DMS153 (cell line): ENCODE data around the gene PNPLA4.

ENCODE experiments used
- DNase-seq: peaks from one replicate; lab custom pipeline; 2025; lab: John Stamatoyannopoulos, UW

Gene PNPLA4, protein sequence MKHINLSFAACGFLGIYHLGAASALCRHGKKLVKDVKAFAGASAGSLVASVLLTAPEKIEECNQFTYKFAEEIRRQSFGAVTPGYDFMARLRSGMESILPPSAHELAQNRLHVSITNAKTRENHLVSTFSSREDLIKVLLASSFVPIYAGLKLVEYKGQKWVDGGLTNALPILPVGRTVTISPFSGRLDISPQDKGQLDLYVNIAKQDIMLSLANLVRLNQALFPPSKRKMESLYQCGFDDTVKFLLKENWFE

DNA sequence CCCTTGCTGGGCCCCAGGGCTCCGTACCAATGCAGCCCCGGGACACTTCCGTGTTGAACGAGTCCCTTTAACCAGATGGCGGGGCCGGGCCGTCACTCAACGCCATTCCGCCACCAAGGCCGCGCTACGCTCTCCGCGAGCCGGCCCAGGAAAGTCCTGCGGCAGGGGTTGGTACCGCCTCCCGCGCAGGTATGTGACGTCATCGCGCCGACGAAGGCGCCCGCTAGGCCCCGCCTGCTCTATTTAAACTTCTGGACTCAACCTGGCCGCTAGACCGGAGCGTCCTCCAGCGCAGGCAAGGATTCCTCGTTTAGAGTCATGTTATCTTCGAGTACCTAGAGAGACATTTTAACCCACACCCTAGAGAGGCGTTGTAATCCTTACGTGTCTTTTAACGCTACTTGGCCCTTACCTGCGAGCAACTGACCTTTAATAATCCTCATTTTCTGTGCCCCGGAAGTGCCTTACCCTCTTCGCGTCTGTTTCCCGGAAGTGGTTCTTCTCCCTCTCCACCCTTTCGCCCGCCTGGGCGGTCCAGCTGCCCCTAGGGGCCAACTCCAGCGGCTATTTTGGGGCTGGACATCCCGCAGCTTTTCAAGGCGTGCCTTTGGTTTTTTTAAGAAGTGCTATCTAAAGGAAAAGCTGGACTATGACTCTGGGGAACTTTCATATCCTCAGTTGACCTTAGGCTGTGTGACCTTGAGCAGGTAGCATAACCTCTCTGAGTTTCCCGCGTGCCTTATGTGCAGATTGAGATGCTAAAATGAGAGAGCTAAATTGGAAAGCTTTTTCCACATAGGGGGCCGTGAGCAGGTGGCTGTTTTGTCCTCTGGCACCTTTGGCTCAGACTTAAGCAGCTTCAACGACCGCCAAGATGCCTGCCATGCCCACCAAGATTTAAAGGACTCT is at the start of gene PNPLA4:
PNPLA4 (minus strand) TSS at position 155 of the 909 bp plus-strand sequence. CDS start 1,294 bp downstream, outside the sequence.
- peak; percentile 71 for DNase-seq

DNA sequence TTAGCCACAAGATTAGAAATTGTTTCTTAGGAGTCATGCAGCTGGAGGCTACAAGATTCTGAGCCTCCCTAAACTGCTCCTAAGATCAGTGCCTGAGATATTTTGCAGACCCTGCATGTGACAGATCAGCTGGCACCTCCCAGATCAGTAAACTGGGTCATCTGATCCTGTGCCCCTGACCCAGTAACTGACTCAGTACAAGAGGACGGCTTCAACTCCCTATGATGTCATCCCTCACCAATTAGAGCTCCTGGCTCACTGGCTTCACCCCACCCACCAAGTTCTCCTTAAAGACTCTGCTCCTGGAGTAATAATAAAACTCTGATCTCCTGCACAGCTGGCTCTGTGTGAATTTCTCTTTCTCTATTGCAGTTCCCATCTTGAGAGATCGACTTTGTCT is 45.4 kb upstream of the PNPLA4 start:
- DNase-seq: no peak

DNA sequence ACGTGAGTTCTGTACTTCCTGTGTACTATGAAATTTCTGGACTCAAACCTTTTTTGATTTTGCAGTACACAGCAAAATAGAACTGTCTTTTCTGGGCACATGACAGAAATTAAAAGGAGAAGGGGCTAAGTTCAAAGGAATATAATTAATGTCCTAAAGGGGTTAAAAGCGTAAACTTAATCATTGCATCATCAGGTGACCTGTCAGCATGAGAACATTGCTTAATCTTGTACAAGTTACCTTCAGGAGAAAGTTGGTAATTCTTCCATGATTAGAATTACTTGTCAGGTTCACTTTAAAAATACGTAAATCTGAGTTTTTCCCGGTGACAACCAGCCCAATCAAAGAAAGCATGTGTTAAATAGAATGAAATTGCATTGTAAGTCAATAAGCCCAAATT is 43.2 kb upstream of the PNPLA4 start:
- no peak for DNase-seq

DNA sequence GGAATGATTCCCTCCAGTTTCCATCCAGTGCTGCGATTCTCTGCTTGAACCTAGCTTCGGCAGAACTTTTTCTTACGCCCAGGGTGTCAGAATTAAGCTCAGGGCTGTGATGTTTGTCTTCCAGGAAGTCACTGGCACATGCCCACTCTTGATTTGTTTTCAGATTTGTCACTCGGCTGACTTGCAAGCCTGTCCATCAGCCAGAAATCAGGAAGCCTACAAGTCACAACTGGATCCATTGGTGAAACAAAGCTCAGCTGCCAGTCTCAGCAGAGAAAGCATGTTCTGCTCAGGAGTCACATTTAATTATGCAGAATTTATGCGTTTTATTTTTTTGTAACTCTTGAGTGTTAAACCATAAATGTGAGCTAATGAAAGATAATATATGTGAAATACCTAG is 38.2 kb upstream of the PNPLA4 start:
- DNase-seq: no peak

DNA sequence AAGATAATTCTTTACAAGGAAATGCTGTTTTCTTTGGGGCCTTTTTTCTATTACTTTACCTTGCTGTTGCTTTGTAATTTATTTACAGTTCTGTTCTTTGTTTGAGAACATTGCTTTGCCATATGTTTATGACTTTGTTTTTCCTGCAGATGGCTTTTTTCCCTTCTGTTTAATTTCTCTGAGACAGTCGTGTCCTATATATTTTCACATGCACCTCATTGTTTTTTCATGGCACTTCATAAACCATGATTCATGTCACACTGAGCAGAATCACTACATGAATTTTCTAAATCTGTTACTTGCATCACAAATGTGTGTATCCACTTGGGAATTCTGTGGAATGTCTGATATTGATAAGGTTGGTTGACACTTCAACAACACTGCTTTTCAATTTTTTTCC is 33.0 kb upstream of the PNPLA4 start:
- DNase-seq: no peak

DNA sequence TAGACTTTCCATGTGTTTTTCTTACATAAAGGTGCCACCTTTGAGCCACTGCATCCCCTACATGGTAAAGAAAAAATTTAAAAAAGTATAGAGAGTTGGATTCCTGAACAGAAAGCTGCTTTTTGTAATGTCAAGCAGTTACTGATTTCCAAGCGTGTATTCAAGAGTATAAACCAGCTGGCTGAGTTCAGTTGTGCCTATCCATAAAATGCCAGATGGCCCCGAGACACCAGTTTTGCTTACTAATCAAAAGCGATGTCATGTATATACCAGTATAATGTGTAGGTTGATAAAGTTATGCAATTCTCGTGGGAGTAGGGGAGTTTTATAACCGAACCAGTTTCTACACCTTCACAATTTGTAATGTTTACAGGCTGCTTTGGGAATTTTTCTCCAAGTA is 26.2 kb upstream of the PNPLA4 start:
- DNase-seq: no peak

DNA sequence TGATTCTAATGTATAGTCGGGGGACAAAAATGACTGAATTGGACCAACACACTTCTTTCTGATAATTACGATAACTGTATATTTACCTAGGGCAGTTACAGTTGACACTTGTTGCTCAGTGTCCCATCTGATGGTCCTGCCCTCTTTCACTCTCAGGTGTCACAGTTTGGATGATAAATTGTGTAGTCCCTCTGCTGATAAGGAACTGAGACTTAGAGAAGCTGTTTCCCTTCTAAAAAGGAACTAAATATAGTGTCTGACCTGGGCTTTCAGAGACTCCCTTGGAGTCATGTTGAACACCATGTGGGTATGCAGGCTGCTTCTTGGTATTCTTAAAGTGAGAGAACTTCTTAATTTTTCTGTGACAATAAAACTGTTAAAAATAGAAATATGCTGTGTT is 23.7 kb upstream of the PNPLA4 start:
- DNase-seq: no peak

DNA sequence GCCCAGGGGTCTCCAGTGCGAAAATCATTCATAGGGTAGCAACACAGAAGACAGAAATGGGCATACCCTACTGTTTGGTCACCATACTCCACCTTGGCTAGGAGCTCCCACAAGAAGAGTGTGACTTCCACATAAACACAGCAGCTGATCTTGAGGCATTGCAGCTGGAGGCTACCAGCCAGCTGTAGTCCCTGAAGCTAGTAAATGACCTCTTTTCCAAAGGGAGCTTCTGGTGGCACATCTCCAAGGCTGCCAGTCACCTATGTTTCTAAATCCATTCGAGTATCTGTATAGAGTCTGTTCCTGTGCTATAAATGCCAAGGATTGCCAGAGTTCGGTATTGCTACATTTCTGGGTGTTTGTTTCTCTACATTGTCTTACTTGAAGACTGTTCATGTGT is 21.3 kb upstream of the PNPLA4 start:
- DNase-seq: no peak

DNA sequence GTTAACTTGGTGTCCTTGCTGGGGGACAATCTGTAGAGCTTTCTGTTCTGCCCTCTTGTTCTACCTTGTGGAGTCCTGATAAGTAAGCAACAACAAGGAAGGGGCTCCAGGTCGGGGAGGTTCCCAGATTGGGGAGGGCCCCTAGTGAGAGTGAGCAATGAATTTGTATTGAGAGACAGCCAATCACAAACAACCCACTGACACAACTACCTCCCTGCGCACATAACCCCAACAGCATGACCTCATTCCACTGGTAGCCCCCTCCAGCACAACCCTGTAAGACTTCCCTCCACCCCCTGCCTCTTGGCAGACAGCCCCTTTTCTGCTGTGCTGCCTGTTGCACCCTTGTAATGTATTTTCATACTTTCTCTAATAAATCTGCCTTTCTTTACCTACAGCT is 19.7 kb upstream of the PNPLA4 start:
- DNase-seq: no peak

DNA sequence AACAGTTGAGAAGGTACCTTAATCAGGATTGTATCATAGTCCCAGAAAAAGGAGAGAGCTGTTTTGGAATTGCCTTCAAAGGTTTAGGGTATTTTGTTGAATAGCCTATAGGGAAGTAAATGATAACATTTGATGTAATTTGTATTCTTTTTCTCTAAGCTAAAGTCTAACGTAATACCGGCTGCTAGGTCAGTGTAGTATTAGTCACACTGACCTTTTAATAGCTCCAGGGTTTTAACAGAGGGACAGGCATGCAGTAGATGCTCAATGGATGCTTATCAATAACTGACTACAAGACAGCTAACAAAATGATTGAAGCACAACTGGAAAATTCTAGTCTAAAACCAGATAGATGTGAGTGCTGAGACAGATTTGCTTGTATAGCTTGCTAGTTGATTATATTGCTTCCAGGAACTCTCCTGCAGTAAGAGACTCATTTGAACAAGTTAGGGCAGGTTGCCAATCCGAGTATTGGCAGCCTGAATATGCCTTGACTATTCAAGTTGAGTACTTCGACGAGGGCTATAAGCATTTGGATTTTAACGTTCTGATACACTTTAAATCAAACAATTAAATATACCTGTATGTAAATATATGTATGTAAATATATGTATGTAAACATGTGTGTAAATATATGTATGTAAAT is 16.5 kb upstream of the PNPLA4 start:
- DNase-seq: peak; percentile 66

DNA sequence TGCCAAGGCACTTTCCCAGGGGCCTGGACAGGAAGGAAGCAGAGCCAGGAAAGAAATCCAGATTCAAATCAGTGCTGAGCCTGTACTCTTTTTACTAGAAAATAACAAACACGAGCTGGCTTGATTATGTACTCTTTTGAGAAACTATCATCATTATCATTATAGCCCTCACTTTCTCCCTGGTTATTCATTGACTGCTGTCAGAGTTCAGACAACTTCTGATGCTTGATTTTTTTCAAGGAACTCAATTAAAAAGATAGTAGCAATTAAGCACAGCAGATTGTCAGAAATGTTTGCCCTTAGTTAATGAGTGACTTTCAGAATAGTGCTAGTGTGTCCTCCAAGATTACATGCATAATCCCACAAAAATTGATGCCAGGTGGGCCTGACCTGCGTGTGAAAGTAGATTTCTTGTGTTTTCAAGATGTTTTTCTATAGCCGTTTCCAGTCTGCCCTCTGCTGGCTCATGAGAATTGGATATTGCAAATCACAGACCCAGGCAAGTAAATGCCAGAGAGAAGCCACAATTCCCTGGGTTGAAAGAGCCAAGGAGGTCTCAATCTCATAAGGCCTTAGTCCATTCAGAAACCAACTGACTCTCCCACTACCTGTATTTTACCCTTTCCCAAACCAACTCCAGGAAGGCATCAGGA is 14.3 kb upstream of the PNPLA4 start:
- no peak for DNase-seq

DNA sequence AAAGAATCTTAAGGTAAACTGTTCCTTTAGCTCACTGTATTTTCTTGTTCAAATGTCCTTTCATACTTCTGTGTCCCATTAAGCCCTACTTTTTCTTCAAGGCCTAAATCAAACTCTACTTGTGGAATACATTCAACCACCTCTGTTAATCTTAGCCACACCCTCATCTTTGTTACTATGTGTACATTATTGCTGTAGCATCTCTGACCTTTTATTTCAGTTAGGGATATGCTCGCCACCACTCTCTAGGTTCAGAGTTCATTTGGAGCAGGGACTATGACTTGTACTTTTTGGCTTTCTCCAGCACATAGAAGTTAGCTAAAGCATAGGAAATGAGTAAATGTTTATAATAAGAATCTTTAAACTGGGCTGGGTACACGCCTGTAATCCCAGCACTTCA is 6.8 kb upstream of the PNPLA4 start:
- DNase-seq: no peak

DNA sequence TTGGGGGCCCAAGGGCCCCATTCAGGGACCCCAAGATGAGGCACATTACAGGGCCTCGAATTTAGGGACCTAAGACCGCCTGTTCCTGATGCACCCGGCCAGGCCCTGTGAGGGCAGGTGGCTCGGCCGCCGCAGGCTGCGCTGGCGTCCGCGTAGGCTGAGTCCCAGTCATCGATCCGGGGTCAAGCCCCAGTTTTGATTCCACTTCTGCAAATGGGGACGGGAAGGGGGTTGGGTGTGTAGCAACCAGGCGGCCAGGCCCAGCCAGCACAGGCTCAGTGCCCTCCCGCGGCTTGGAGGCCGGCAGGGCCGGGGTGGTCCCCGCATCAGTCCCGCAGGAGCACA is 327 bp downstream of the PNPLA4 start:
- no peak for DNase-seq

DNA sequence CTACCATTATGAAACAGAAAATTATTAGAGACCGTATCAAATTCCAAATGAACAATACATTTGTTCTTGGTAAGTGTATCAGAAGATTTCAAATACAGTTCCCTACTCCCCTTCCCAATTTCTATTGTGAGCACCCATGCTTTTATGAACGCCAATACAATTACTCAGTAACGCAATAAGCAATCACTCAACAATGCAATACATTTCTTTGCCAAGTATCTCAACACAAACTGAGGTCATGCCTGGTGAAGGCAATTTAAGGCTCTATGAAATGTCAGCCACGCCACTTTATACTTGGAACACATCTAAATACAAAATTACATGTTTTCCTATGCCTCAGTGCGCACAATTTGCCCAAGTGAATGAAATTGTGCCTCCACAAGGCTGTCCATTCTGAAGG is 712 bp downstream of the PNPLA4 start:
- no peak for DNase-seq

DNA sequence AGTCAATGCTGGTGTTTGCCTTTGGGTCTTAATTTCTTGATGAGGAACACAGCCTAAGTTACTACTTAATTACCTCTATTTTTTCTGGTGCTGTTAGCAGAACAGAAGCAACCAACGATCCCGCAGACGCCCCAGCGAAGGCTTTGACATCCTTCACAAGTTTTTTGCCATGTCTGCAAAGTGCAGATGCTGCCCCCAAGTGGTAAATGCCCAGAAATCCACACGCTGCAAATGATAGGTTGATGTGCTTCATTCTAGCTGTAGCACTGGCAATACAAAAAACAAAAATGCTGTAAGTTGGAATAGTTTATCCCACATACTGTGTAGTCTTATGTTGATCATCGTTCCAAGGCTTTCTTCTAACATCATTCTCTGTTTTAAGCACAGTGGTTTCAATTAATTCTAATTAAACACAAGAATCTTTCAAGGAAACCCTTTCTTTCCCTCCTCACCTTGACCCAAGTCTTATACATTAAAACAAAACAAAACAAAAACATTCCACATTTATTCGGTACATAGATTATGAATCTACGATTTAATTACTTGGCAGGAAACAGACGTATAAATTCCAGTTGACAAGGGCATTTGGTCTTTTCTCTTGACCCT is 1.2 kb downstream of the PNPLA4 start:
- peak; percentile 57 for DNase-seq

DNA sequence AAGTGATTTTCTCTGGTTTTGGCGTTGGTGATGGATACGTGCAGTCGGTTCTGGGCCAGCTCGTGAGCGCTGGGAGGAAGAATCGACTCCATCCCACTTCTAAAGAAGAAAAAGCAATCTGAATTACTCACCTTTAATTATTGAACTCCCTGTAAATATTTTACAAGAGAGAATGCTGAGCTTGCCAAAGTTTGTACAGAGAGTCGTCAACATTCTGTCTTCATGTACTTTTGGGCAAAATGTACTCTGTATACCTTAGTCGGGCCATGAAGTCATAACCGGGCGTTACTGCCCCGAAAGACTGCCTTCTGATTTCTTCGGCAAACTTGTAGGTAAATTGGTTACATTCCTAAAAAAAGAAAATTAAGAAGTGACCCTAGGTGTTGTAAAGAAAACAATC is 5.5 kb downstream of the PNPLA4 start:
- DNase-seq: no peak

DNA sequence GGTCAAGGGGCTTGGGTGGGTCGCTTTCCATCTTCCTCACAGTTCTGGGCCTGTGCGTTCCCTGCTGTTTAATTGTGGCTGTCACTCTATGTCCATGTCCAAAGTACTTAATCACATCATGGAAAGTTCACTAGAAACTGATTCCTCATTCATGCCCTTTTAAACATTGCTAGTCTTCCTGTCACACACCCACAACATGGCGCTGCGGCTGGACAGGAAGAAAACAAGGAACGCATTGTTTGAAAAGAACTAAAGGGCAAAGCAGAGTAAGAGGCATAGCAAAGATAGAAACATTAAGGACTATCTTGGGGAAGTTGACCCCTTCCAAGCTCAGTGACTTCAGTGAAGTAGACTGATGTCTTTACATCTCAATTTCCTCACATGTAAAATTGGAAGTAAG is 18.4 kb downstream of the PNPLA4 start:
- no peak for DNase-seq

DNA sequence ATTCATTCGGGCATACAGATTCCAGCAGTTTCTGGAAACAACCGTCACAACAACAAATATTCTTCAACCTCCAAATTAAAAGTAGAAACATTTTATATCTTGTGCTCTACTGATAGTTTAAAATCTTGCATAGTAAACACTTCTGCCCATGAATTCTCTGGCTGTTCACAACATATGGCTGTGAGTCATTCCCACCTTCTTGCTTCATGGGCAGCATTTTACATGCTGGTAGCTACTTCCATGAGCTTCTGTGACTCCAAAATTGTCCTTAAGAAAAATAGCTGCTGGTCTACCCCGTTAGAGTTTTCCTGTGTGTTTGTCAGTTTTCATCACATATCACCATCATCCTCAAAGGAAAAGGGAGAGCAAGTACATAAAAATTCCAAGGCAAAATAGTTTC is 22.7 kb downstream of the PNPLA4 start:
- DNase-seq: no peak

DNA sequence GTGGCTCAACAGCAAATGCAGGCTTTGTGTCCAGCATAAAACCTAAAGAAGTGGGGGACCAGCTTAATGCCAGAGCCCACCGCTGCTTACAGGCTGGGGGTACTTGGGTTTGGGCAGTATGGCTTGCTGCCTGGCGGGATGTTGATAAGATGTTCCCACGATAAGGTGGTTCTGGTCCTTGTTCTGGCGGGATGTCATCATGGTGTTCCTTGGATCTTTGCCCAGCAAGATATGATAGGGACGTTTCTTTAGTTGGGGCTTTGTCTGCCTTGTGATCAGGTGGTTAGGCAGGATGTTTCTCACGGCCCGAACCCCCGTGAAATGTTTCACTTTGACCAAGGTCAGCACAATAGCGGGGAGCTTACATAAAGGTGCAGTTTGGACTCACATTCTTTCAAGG is 35.3 kb downstream of the PNPLA4 start:
- DNase-seq: no peak

DNA sequence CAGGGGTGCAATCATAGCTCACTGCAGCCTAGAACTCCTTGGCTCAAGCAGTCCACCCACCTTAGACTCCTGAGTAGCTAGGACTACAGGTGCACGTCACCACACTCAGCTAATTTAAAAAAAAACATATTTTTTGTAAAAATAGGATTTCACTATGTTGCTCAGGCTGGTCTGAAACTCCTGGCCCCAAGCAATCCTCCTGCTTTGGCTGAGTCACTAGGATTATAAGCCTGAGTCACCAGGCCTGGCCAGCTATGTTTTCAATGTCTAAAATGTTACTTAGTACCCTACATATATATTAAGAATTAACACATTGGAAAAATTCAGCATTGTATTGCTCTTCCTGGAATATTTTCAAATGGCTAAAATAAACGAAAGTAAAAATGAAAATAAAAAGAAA is 37.5 kb downstream of the PNPLA4 start:
- DNase-seq: no peak

DNA sequence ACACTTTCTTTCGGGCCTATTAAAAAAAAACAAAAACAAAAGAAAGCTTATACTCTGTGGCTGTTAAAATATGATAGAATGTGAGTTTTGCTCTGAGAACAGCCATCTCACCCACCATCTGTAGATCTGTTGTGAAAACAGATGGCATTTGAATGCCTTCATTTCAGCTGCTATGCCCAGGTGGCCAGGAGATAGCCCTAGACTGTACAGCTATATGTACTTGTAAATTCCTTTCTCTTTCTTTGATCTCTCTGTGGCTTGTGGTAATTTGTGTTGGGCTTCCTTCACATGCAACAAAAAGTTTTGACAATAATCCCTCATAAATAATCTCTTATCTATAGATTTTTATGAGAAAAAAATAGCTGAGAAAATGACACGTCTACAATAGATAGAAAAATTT is 38.1 kb downstream of the PNPLA4 start:
- no peak for DNase-seq

DNA sequence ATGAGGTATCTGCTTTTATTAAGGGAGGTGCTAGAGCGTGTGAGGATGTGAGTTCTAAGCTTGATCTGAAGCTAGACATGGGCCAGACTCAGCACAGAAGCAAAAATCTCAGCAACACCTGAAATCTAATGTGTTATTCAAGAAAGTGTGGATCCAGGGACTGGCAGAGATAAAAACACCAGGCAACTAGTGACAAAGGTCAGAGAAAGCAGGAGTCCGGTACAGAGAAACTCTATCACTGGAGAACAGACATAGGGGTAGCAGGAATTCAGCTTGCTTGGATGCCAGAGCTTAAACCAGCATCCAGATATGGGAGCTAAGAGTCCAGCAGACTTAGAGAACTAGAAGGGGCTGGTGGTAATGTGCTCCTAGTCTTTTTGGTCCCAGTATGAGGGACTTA is 50.3 kb downstream of the PNPLA4 start:
- no peak for DNase-seq
